H1 (cell line): ENCODE data around the gene GAB2. TPM values are rescaled to one million over a fixed set of nuclear protein-coding genes. Genes with fewer than 3 reads are reported as not detected.

Experiments
- CTCF ChIA-PET: fragments of 300-600 bp; sonication (Branson Sonifier 250); formaldehyde crosslinking; loops from one replicate; lab custom pipeline; 2021; ENCODE audit not compliant: partially characterized antibody; lab: Charles Lee
- POLR2A ChIA-PET: fragments of 300-600 bp; sonication (Branson Sonifier 250); formaldehyde crosslinking; loops from one replicate; lab custom pipeline; 2021; ENCODE audit warnings: inconsistent platforms; ENCODE audit not compliant: partially characterized antibody; lab: Charles Lee
- DNase-seq, 2 experiments: peaks; one replicate each; pipeline versions ENCODE4 v3.0.0 to v3.0.0-alpha.2; 2010 to 2022; ENCODE audit warnings: low spot score in 2 of 2, low read depth in 1 of 2, mixed read lengths in 1 of 2
- FAIRE-seq: peaks from 2 replicates; lab custom pipeline; 2011; peaks lifted over from hg19 to GRCh38; lab: Jason Lieb, UNC
- H2AFZ ChIP-seq: 2 replicates; pipeline ENCODE4 v1.8.1; 2012; ENCODE audit warnings: low read length, inconsistent platforms
- H2AK5ac ChIP-seq: 2 replicates; pipeline ENCODE4 v1.6.1; 2013; ENCODE audit warnings: low read depth, low read length
- H2BK120ac ChIP-seq: replicated peaks from 2 replicates; pipeline ENCODE3; 2013; ENCODE audit warnings: low read depth, low read length, inconsistent platforms
- H2BK12ac ChIP-seq: 2 replicates; pipeline ENCODE4 v1.6.1; 2013; ENCODE audit warnings: low read depth, low read length
- H2BK15ac ChIP-seq: 2 replicates; pipeline ENCODE4 v1.6.1; 2013; ENCODE audit warnings: low read length
- H2BK20ac ChIP-seq: 2 replicates; pipeline ENCODE4 v1.6.1; 2013; ENCODE audit warnings: low read length
- H2BK5ac ChIP-seq: 2 replicates; pipeline ENCODE4 v1.6.1; 2013; ENCODE audit warnings: low read depth, low read length
- H3K14ac ChIP-seq: 2 replicates; pipeline ENCODE4 v1.6.1; 2013; ENCODE audit warnings: inconsistent platforms; ENCODE audit not compliant: insufficient read length
- H3K18ac ChIP-seq: 2 replicates; pipeline ENCODE4 v1.6.1; 2013; ENCODE audit warnings: low read length; ENCODE audit errors: extremely low read depth
- H3K23ac ChIP-seq: 2 replicates; pipeline ENCODE4 v1.6.1; 2013; ENCODE audit warnings: inconsistent platforms; ENCODE audit not compliant: insufficient read length
- H3K23me2 ChIP-seq: 2 replicates; pipeline ENCODE4 v1.6.1; 2013; ENCODE audit warnings: low read depth, low read length
- H3K27ac ChIP-seq: 2 replicates; pipeline ENCODE4 v1.6.1; 2011; ENCODE audit warnings: low read depth, low read length, inconsistent platforms
- H3K27me3 ChIP-seq, 4 experiments: replicated peaks in 1 of 4; 1 replicate in 1 of 4; 2 replicates in 3 of 4; pipeline versions ENCODE4 v1.6.1 to v1.8.1; 2011 to 2013; ENCODE audit warnings: low read length in 3 of 4, mild to moderate bottlenecking in 3 of 4, inconsistent platforms in 2 of 4, mixed read lengths in 2 of 4, moderate library complexity in 1 of 4; ENCODE audit not compliant: control insufficient read depth in 3 of 4, insufficient read depth in 3 of 4; ENCODE audit errors: extremely low read depth in 1 of 4
- H3K36me3 ChIP-seq, 4 experiments: 2 replicates each; pipeline versions ENCODE4 v1.6.1 to v1.8.1; 2011 to 2013; ENCODE audit warnings: mild to moderate bottlenecking in 4 of 4, low read length in 3 of 4, moderate library complexity in 2 of 4, control low read depth in 1 of 4, inconsistent platforms in 1 of 4; ENCODE audit not compliant: insufficient read depth in 4 of 4, control insufficient read depth in 2 of 4
- H3K4ac ChIP-seq: replicated peaks from 2 replicates; pipeline ENCODE3; 2013; ENCODE audit warnings: low read length, low read depth, mixed read lengths, inconsistent platforms; ENCODE audit not compliant: insufficient read length
- H3K4me1 ChIP-seq, 4 experiments: replicated peaks in 1 of 4; 1 replicate in 1 of 4; 2 replicates in 3 of 4; pipeline versions ENCODE4 v1.6.1 to v1.8.1; 2011 to 2013; ENCODE audit warnings: low read length in 3 of 4, inconsistent platforms in 2 of 4, mixed read lengths in 1 of 4; ENCODE audit not compliant: insufficient read depth in 4 of 4, control insufficient read depth in 3 of 4
- H3K4me2 ChIP-seq, 2 experiments: 2 replicates each; pipeline versions ENCODE4 v1.6.1 to v1.8.1; 2011 to 2013; ENCODE audit warnings: low read depth in 2 of 2, low read length in 2 of 2, control low read depth in 1 of 2, inconsistent platforms in 1 of 2, mild to moderate bottlenecking in 1 of 2; ENCODE audit not compliant: insufficient read depth in 1 of 2
- H3K4me3 ChIP-seq, 4 experiments: fragments of 200-600, 300-600 bp in 1 of 4; sonication (generic), shearing (Covaris generic), sonication (Bioruptor Twin) in 1 of 4; 2 replicates each; pipeline versions ENCODE4 v1.5.1 to v1.8.1; 2011 to 2016; ENCODE audit warnings: low read length in 4 of 4, low read depth in 3 of 4, control low read depth in 2 of 4, inconsistent platforms in 2 of 4, mild to moderate bottlenecking in 2 of 4, mixed read lengths in 1 of 4, moderate library complexity in 1 of 4; ENCODE audit not compliant: insufficient read depth in 2 of 4; ENCODE audit errors: extremely low read depth in 1 of 4
- H3K56ac ChIP-seq: replicated peaks from 2 replicates; pipeline ENCODE3; 2013; ENCODE audit warnings: low read depth, mild to moderate bottlenecking, mixed read lengths, low read length, inconsistent platforms; ENCODE audit not compliant: insufficient read length
- H3K79me1 ChIP-seq: 2 replicates; pipeline ENCODE4 v1.6.1; 2013; ENCODE audit warnings: low read depth, low read length, control low read depth
- H3K79me2 ChIP-seq, 2 experiments: 2 replicates each; pipeline versions ENCODE4 v1.6.1 to v1.8.1; 2012 to 2013; ENCODE audit warnings: low read length in 2 of 2, mild to moderate bottlenecking in 2 of 2, inconsistent platforms in 1 of 2; ENCODE audit not compliant: insufficient read depth in 2 of 2, control insufficient read depth in 1 of 2
- H3K9ac ChIP-seq, 4 experiments: replicated peaks in 1 of 4; 1 replicate in 1 of 4; 2 replicates in 3 of 4; pipeline versions ENCODE4 v1.6.1 to v1.8.1; 2011 to 2013; ENCODE audit warnings: low read depth in 3 of 4, low read length in 3 of 4, control low read depth in 2 of 4, mild to moderate bottlenecking in 2 of 4, moderate library complexity in 2 of 4, inconsistent platforms in 1 of 4; ENCODE audit errors: extremely low read depth in 1 of 4
- H3K9me3 ChIP-seq, 2 experiments: 2 replicates each; pipeline versions ENCODE4 v1.6.1 to v1.8.1; 2012 to 2013; ENCODE audit warnings: mild to moderate bottlenecking in 2 of 2, moderate library complexity in 2 of 2, control low read depth in 1 of 2, inconsistent platforms in 1 of 2, low read depth in 1 of 2, low read length in 1 of 2, mixed read lengths in 1 of 2; ENCODE audit not compliant: insufficient read depth in 2 of 2
- H4K20me1 ChIP-seq, 2 experiments: replicated peaks in 1 of 2; 2 replicates each; pipeline versions ENCODE3 to v1.8.1; 2011 to 2013; ENCODE audit warnings: inconsistent platforms in 2 of 2, low read length in 2 of 2, mild to moderate bottlenecking in 1 of 2; ENCODE audit not compliant: insufficient read depth in 2 of 2, control insufficient read depth in 1 of 2
- H4K5ac ChIP-seq: 2 replicates; pipeline ENCODE4 v1.6.1; 2013; ENCODE audit warnings: low read length, low read depth, mixed read lengths, inconsistent platforms; ENCODE audit not compliant: insufficient read length
- H4K8ac ChIP-seq: 2 replicates; pipeline ENCODE4 v1.8.0; 2013; ENCODE audit warnings: mild to moderate bottlenecking, moderate library complexity, low read length, inconsistent platforms; ENCODE audit not compliant: insufficient read depth; ENCODE audit errors: extremely low read depth
- H4K91ac ChIP-seq: replicated peaks from 2 replicates; pipeline ENCODE3; 2013; ENCODE audit warnings: low read length, mixed read lengths, inconsistent platforms; ENCODE audit not compliant: insufficient read length
- EP300 ChIP-seq, 2 experiments: IDR thresholded peaks; 1 replicate in 1 of 2; 2 replicates in 1 of 2; pipeline ENCODE4 v1.6.1; 2011 to 2012; ENCODE audit warnings: low read depth in 2 of 2, low read length in 2 of 2, mild to moderate bottlenecking in 2 of 2, borderline replicate concordance in 1 of 2, inconsistent platforms in 1 of 2, moderate library complexity in 1 of 2
- HDAC6 ChIP-seq: IDR thresholded peaks from one replicate; pipeline ENCODE4 v1.7.1; 2012; ENCODE audit warnings: low read depth, mild to moderate bottlenecking, inconsistent platforms, low read length, moderate library complexity
- NANOG ChIP-seq: IDR thresholded peaks from 2 replicates; pipeline ENCODE4 v1.6.1; 2011; ENCODE audit warnings: low read length, low read depth, mild to moderate bottlenecking, inconsistent platforms; ENCODE audit not compliant: insufficient read depth, poor library complexity, severe bottlenecking
- POLR2A ChIP-seq, 2 experiments: IDR thresholded peaks; 1 replicate in 1 of 2; 2 replicates in 1 of 2; pipeline ENCODE4 v1.6.1; 2011; ENCODE audit warnings: low read depth in 2 of 2, low read length in 2 of 2, mild to moderate bottlenecking in 2 of 2; ENCODE audit errors: control extremely low read depth in 1 of 2
- RXRA ChIP-seq: IDR thresholded peaks from 2 replicates; pipeline ENCODE4 v1.6.1; 2011; ENCODE audit warnings: low read depth, mild to moderate bottlenecking, low read length, moderate library complexity; ENCODE audit not compliant: insufficient read depth
- SP2 ChIP-seq: IDR thresholded peaks from 2 replicates; pipeline ENCODE4 v1.6.1; 2012; ENCODE audit warnings: mild to moderate bottlenecking, low read length, inconsistent platforms
- TBP ChIP-seq: IDR thresholded peaks from 2 replicates; pipeline ENCODE4 v1.6.1; 2011; ENCODE audit warnings: low read depth, low read length, improper control_type of control experiment
- WGBS, 2 experiments: shearing (Covaris generic) in 1 of 2; methylation state at CpG; one replicate each; pipeline versions ENCODE4 v1.1.6 to v1.1.7; 2013 to 2015; ENCODE audit warnings: low lambda C conversion rate in 2 of 2, mixed read lengths in 2 of 2, inconsistent platforms in 1 of 2, low coverage in 1 of 2, missing lambda C conversion rate in 1 of 2; ENCODE audit not compliant: insufficient replicate concordance in 2 of 2, insufficient coverage in 1 of 2, insufficient read length in 1 of 2; ENCODE audit errors: extremely low coverage in 1 of 2, missing lambda C conversion rate in 1 of 2; 5-methylcytosine and 5-hydroxymethylcytosine counted together
- polyA plus RNA-seq, 7 experiments: library from polyadenylated mRNA; depleted of rRNA in 3 of 7; stranded (reverse) in 5 of 7; unstranded in 2 of 7; fragments of >200 nt in 5 of 7; fragments of 200-250 nt in 2 of 7; gene quantifications; 1 replicate in 5 of 7; 2 replicates in 1 of 7; 4 replicates in 1 of 7; pipeline versions ENCODE4 v1.2.1 to v1.2.3, GENCODE V29; 2011 to 2013; ENCODE audit warnings: missing spikeins in 2 of 7, mixed read lengths in 2 of 7
- total RNA-seq: library from RNA; stranded (reverse); fragmentation: NEBNext Ultra II Directional; extraction: Animal tissue kit (Norgen Biotek cat#: 25700); gene quantifications from 2 replicates; pipeline ENCODE4 v1.2.1, GENCODE V29; 2021

Gene GAB2
- total and polyA plus RNA-seq, 2 of the 8 experiments (the other 6 are each of a cell fraction or from before 2014, with no cell fraction given) = 6.3 to 14.0 TPM

DNA sequence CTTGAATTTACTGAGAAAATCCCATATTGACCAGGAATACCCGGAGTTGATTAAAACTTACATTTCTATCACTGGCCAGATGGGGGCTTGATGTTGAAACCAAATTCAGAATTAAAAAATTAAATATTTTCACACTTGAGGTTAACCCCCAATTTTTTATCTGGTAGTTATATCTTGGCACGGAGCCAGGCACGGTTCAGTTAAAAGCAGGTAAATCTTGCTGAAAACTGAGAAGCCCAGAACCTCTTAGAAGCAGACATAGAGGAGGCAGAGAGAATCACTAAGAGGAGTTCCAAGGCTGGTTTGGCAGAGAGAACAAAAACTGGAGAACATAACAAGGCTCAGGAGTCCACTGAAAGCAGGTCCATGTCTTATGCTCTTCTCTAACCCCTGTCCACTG, 151.2 kb downstream of the GAB2 start:
- no peak overlapping the region for H2AK5ac ChIP-seq
- CTCF ChIA-PET = interaction anchor here (1.3 to 1.8 kb wide), 3 partner anchors 20 to 298 kb away, joined by 3 to 7 read pairs (median 3); partner anchors contain the start of gene GAB2
- H3K23me2 ChIP-seq = no peaks in the 10 kb centered on the region
- H2BK120ac ChIP-seq = no peak overlapping the region
- peaks cover 0 to 2% (median 0%) of the 10 kb centered on the region in 4 experiments; a peak in 2 of 7 replicates for H3K4me1 ChIP-seq
- no peaks in the 10 kb centered on the region for H3K9me3 ChIP-seq
- H3K4me2 ChIP-seq = no peak overlapping the region
- H4K5ac ChIP-seq = no peak overlapping the region
- H3K4me3 ChIP-seq = no peak overlapping the region
- H2BK12ac ChIP-seq = no peak overlapping the region
- no peaks in the 10 kb centered on the region for H3K79me1 ChIP-seq
- no peaks in the 10 kb centered on the region for H3K79me2 ChIP-seq
- H3K14ac ChIP-seq = no peak overlapping the region
- POLR2A ChIA-PET = no interaction called here
- no peak overlapping the region for H3K23ac ChIP-seq
- no peaks in the 10 kb centered on the region for H3K27me3 ChIP-seq
- no peak overlapping the region for H4K91ac ChIP-seq
- H3K36me3 ChIP-seq = no peaks in the 10 kb centered on the region
- no peak overlapping the region for H3K56ac ChIP-seq
- FAIRE-seq = no peak
- H2AFZ ChIP-seq = no peak overlapping the region
- no peak overlapping the region for H2BK20ac ChIP-seq
- H3K18ac ChIP-seq = no peak overlapping the region
- no peaks in the 10 kb centered on the region for H4K20me1 ChIP-seq
- TF ChIP-seq HDAC6 (no peak), EP300 (IDR thresholded peaks at IDR 0.05; ENCODE audit: borderline replicate concordance in 1 of 2, low read depth in 2 of 2, low read length in 2 of 2) (no peak), NANOG (no peak), TBP (no peak), SP2 (no peak), POLR2A (IDR thresholded peaks at IDR 0.05; ENCODE audit: control extremely low read depth in 1 of 2, low read depth in 2 of 2, low read length in 2 of 2) (no peak), RXRA (no peak)
- no peak overlapping the region for H2BK15ac ChIP-seq
- no peak overlapping the region for H4K8ac ChIP-seq
- no peak for DNase-seq
- H3K27ac ChIP-seq = no peak overlapping the region
- WGBS, 2 experiments = 92% methylated on average over 3 of the region's 3 CpGs; no CpG with 5 or more reads in 1 of the 2 experiments
- H2BK5ac ChIP-seq = no peak overlapping the region
- H3K9ac ChIP-seq = no peak overlapping the region
- H3K4ac ChIP-seq = no peak overlapping the region
